Left colon (tissue), 2 donors: ENCODE measurements around the gene POMT2. TPM values are rescaled to one million over a fixed set of nuclear protein-coding genes. Genes with fewer than 3 reads are reported as not detected.

Source experiments
- microRNA-seq, 2 donors: library from miRNA; unstranded; fragments of <30 nt; microRNA quantifications; one replicate each; pipeline versions ENCODE4 v1.1.0 to v1.2.0, GENCODE V29; 2020
- total RNA-seq, 2 donors: library from RNA; stranded (reverse); fragmentation: NEBNext Ultra II Directional; extraction: Animal tissue kit (Norgen Biotek cat#: 25700); gene quantifications; one replicate each; pipeline ENCODE4 v1.2.1, GENCODE V29; 2021
- donor health status: DM: no; HTN: no; CAD: no.
- donor health status: DM: yes; HTN: yes; CAD: no.

POMT2 gene
- total RNA-seq, 2 donors from 2014 or later: 15.9 to 24.0 TPM

Small RNAs within 50 kb of the gene (microRNA-seq; reads per million reads assigned to microRNA genes)
- 0 reads per million in 2 donors for gene MIR1260A

Other genes with a start within 250 kb of the POMT2 start
- gene CIPC, start 222.6 kb downstream of the POMT2 start, total RNA-seq: 10 to 100 TPM; 50.4 to 52.0 TPM
- gene ZDHHC22, start 179.1 kb downstream of the POMT2 start, total RNA-seq: not detected
- gene TMEM63C, start 139.1 kb downstream of the POMT2 start, total RNA-seq: 10 to 100 TPM; 22.4 to 43.0 TPM
- gene NGB, start 49.7 kb downstream of the POMT2 start, total RNA-seq: under 1 TPM in 1 of 2 donors, not detected in 1; 0.31 TPM
- 10 to 100 TPM; 30.7 to 34.4 TPM for gene GSTZ1, start 153 bp upstream of the POMT2 start, total RNA-seq
- gene TMED8, start 56.2 kb upstream of the POMT2 start, total RNA-seq: 1 to 10 TPM; 7.4 TPM
- under 1 TPM; 0.31 to 0.36 TPM for gene SAMD15, start 56.5 kb upstream of the POMT2 start, total RNA-seq
- gene NOXRED1, start 102.6 kb upstream of the POMT2 start, total RNA-seq: under 1 TPM; 0.45 to 0.46 TPM
- 10 to 100 TPM; 13.3 to 18.8 TPM for gene VIPAS39, start 136.7 kb upstream of the POMT2 start, total RNA-seq
- 10 to 100 TPM; 83.3 to 86.3 TPM for gene AHSA1, start 137.2 kb upstream of the POMT2 start, total RNA-seq
- gene ISM2, start 177.9 kb upstream of the POMT2 start, total RNA-seq: under 1 TPM in 1 of 2 donors, not detected in 1; 0.14 TPM